ENCODE data around the gene HES5.
"Not testable (repeated sequence)": the region's sequence is repeated elsewhere in the genome, so short reads cannot be mapped to it uniquely, and the experiment has no call there.

DNA sequence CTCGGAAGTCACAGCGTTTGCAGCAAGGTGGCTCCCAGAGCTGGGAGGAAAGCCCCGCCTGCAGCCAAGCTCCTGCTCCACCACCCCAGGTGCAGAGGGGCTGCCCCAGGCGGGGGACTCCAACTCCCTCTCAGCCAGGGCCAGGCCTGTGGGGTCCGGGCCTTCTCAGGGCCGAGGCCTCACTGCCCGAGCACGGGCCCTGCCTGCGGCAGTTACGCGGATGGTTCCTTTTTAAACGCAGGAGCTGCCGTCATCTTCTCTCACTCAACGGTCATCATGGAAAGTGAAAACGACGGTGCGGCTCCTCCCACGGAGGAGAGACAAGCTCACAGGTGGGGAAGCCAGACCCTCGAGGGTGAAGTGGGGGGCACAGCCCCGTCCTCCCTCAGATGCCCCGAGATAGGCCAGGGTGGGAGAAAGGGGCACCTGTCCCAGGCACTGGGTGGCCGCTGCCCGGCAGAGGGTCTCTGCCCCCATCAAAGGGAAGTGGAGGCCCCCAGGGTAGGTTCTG is 47.6 kb upstream of the HES5 start:
- TF ChIP-seq, protein P1, sequence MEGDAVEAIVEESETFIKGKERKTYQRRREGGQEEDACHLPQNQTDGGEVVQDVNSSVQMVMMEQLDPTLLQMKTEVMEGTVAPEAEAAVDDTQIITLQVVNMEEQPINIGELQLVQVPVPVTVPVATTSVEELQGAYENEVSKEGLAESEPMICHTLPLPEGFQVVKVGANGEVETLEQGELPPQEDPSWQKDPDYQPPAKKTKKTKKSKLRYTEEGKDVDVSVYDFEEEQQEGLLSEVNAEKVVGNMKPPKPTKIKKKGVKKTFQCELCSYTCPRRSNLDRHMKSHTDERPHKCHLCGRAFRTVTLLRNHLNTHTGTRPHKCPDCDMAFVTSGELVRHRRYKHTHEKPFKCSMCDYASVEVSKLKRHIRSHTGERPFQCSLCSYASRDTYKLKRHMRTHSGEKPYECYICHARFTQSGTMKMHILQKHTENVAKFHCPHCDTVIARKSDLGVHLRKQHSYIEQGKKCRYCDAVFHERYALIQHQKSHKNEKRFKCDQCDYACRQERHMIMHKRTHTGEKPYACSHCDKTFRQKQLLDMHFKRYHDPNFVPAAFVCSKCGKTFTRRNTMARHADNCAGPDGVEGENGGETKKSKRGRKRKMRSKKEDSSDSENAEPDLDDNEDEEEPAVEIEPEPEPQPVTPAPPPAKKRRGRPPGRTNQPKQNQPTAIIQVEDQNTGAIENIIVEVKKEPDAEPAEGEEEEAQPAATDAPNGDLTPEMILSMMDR (IDR thresholded peaks at IDR 0.05; ENCODE audit: extremely low read depth in 1 of 2, insufficient read depth in 1 of 2, low read depth in 1 of 2, low read length in 2 of 2), result not testable (repeated sequence)
- not testable (repeated sequence) for TF ChIP-seq POLR2A (IDR thresholded peaks at IDR 0.05; ENCODE audit: low read depth, low read length); POLR2AphosphoS5 (IDR thresholded peaks at IDR 0.05; ENCODE audit: insufficient read depth, low read depth, low read length); FOS (IDR thresholded peaks at IDR 0.05; ENCODE audit: borderline replicate concordance, insufficient read depth, low read length); MYC (IDR thresholded peaks at IDR 0.05; ENCODE audit: low read depth, low read length); EZH2 (IDR thresholded peaks at IDR 0.05; ENCODE audit: borderline replicate concordance, low read depth, low read length, severe bottlenecking); JUN (IDR thresholded peaks at IDR 0.05; ENCODE audit: borderline replicate concordance, insufficient read depth, insufficient read length, low read depth); GATA2 (IDR thresholded peaks at IDR 0.05; ENCODE audit: insufficient read depth, insufficient read length, low read depth, low read length)
- TF ChIP-seq, protein P2, sequence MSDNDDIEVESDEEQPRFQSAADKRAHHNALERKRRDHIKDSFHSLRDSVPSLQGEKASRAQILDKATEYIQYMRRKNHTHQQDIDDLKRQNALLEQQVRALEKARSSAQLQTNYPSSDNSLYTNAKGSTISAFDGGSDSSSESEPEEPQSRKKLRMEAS (IDR thresholded peaks at IDR 0.05; ENCODE audit: insufficient read depth, insufficient read length), result not testable (repeated sequence)

Data from endothelial cell of umbilical vein (primary cell).